GM21529 (cell line): ENCODE measurements around the gene PRL.

Source experiments
- ATAC-seq: cut with Tn5 transposase; IDR thresholded peaks from one replicate; pipeline ENCODE4 v1.9.1; 2021; ENCODE audit not compliant: unreplicated experiment

The PRL gene

DNA sequence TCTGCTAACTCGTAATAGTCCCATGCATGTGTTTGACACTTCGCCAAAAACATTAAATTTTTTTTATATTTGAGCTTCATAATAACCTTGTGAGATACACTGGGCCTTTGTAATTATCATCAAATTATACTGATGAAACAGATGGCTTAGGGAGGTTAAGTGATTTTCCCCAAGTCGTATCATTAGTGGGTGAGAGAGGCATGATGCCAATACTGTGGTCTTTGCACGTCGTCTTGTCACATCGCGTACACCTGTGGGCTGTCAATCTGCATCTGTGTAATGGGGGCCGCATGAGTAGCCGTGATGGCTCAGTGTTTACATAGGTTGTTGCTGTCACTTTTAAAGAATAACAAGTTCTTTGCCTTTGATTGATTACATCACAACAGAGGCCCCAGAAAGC lies 1.7 kb downstream of the PRL start:
- ATAC-seq = no peak

DNA sequence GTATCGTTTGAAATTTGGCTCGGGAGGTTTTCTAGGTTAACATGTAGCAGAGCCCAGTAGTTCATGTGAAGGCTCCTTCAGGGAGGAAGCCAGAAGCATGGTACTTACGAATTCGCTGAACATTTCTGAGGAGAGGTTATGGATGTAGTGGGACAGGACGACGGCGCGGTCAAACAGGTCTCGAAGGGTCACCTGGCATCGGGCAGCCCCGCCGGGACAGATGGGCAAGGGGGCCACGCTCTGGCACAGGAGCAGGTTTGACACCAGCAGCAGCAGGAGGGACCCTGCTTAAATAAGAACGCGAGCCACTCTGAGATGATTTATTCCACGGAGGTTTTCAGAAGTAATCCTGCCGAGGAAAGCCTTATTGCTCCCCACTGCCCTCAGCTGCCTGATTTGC lies 2.5 kb downstream of the PRL start:
- ATAC-seq = no peak

DNA sequence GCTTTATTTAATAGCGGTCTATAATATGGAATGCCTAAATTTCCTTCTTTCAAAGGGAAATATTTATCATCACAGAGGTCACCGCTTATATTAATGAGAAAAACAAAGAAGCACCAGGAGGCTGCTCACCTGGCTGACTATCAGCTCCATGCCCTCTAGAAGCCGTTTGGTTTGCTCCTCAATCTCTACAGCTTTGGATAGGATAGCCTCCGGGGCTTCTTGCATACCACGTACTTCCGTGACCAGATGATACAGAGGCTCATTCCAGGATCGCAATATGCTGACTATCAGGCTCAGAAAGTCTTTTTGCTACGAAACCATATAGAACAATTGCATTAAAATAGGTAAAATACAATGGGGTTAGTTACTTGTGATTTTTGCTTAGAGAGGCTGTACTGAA lies 6.8 kb downstream of the PRL start:
- no peak for ATAC-seq

DNA sequence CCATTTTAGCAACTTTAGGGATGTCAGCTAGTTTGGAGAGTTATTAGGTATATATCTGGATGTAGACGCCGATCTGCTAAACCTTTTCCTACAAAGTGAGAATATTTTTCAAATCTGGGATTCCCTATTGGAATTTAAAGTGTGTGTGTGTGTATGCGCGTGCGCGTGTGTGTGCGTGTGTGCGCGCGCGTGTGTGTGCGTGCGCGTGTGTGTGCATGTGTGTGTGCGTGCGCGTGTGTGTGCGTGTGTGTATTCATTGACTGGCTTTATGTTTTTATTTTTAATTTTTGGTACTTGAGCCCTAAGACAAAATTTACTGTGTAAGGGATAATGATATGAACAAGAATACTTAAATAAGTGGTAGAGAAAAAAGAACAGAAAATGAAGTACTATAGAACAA lies 8.1 kb downstream of the PRL start:
- no peak for ATAC-seq

DNA sequence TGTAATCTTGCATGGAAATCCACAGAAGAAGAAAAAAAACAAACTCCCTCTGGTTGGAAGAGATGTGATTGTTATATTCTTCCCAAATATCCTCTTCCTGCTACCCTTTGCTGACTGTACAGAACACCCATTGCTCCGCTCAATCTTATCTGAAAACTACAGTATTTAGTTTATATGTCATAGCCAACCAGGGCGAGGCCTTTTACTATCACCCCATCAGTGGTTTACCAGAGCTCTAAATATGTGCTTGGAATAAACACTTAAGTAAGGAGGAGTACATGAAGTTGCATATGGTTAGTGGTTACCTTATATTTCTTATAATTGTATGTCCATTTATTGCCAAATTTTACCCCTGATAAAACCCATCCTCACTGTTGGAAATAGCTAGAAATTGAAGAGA lies 12.2 kb downstream of the PRL start:
- no peak for ATAC-seq

DNA sequence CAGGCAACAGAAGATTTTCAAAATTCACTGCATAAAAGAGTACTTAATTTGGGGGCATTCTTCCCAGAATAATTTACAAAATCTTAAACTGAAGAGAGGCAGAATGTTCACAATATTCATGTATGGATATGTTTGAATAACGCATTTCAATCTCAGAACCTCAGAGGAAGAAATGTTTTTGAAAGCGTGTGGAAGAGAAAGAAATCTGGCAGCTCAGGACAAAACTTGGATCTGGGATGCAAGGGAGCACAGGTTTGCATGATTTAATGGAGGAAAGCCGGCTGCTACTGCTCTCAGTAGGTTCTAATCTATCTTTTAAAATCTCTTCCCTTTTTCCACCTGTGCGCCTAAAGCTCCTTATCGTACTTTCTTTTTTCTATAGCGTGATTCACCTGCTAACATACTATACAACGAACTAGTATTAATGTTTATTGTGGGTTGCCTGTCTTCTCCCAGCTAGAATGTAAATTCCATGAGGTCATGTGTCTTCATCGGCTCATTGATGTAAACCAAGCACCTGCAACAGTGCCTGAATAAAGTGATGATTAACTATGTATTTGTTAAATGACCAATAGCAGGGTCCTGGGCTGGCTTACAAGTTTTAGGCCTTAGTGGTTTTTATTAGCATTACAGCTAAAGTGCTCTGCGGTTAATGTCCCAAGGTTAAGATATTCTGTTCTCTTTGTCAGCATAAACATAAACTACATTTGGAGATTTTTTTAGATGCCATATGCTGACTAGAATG lies 15.3 kb downstream of the PRL start:
- no peak for ATAC-seq

DNA sequence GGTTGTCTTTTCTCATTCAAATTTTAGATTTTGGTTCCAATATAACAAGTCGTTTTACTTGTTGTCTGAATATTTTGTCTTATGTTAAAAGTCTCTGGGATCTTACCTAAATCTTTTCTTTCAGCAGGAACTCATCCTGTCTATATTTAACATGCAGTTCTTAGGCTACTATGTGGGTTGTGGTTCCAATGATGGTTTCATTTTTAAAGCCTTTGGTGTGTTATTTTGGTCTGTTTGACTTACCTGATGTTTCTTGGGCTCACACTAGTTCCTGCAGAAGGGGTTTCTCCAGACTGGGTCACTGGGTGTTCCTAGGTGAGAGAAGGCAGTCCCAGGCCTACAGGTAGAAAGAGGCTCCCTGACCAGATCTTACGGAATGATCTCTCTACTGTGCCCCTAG lies 17.4 kb downstream of the PRL start:
- no peak for ATAC-seq

DNA sequence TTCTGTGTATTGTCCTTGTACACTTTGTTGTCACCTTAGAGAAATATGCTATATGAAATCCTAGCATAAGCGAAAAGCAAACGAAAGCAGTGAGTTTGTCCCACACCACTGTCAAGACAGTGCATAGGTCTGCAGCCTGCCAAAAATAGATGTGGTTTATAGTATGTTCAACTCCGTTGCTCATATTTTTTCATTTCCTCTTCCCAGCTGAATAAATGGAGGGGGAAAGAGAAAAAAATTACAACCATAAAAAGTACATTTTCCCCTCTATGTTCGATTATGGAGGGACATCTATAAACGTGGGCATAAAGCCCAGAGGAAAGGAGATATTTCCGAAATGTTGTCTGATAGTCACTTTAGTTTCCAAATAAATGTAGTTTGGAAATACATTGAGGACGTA lies 25.8 kb downstream of the PRL start:
- ATAC-seq = no peak

DNA sequence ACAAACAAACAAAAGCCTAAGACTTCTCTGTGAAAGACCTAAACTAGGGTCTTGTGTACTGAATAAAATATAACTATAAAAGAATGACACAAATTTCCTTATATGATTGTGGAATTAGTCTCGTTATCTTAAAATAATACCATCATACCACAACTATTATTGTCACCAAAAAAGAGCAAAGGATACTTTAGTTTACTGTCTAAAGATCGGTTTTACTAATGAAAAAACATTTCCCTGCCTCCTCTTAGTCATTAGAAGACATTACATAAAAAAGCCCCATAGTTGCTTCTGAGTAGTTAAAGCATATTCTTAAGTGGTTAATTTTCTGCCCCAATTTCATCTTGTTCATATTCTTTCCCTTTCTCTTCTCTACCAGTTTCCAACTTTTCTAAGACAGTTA lies 33.1 kb downstream of the PRL start:
- ATAC-seq = no peak

DNA sequence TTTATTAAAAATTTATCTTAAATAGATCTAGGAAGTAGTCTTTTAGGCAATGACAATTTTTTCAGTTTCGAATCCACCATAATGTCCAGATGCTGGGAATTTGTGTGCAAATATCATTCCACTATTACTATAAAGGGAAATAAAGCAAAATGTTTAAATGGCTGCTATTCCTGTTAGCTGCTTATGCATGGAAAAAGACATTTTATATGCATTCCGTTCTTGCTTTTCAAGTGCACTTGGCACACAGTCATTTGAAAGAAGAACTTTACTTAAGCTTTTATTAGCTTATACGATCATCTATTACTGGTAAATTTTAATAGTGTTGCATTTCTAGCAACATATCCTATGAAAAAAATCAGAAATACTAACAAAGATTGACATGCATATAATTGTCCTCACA lies 42.0 kb downstream of the PRL start:
- ATAC-seq = no peak

DNA sequence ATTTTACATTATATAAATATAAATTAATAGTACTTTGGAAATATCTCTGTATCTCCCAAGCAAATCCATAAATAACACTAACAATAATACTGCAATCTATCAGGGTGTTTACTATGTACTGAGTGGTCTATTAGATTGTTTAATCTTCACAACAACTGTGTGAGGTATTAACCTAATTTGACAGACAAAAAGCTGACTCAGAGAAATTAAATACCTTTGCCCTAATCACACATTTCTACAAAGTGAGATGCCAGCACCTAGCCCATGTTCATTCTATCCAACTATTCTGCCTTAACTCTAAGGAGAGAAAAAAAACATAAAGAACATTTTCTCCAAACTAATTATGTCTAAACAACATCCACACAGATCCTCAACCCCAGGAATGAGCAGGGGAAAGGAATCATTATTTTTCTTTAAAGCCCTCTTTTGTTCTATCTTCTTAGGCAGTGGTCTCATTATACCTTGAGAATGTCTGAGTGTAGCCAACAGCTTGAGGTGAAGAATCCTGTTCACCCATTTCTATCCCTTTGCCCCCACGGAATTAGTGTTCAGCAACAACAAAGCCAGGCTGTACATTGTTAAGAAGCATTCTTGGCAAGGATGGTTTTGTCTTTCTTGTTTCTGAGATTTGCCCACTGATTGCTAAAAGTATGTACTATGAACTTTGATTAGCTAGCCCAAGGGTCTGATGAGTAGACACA lies 42.7 kb downstream of the PRL start:
- no peak for ATAC-seq

DNA sequence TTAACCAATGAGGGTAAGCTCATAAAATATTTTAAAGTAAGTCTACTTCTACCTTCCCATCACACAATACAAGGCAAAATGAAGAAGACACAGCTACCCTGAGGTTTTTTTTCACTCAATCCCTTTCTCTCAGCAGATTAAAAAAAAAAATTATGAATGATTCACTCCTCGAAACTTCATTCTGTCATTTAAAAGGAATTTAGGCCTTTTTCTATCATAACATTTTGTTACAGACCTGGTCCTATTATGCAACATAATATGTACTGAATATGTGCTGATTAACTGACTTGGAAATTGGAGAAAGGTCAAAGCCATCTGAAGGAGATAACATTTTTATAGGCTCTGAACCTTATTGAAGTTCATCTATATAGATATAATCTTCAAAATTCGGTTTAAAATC lies 45.5 kb downstream of the PRL start:
- no peak for ATAC-seq

DNA sequence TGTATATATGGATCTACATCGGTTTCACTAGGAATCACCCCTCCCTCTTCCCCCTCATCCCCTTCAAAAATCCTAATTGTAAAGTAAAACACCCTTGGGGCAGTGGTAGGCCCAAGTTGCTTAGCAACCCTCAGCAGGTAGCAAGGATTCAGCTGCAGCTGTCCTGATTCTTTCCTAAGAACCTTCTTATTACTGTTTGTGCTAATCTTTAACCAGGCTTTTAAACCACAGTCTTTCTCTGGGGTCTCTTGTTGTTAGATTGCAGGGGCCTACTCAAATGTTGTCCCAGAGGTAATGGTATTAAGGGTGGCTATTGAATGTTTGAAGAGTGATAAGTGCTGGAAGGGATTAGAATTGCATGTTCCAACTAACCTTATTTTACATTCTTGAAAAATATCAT lies 46.4 kb downstream of the PRL start:
- ATAC-seq = no peak

DNA sequence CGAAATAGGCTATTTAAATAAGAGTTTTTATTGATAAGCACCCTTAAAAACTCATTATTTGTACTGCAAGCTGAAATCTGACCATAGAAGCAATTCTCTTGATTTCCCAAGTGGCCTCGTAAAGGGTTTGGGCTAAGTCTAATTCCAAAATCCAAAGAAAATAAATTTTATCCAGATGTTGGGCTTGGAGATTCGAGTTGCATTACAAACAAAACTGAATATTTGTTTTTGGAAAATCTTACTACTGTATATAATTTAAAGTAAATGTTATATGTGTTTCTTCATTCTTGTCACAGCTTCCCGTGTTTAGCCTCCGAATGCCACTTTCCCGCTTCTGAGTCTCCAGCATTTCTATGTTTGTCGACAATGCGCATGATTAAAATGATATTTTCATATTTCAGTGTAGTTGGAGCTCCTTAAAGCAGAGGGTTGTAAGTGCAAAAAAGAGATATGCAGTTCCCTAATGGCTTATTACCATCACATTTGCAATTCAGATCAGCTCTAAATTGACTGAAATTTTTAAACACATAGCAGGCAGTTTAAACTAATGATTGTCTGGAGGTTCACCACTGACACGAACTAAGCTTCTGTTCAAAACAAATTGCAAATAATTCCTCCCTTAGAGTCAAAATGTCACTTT lies 47.0 kb downstream of the PRL start:
- ATAC-seq = no peak

DNA sequence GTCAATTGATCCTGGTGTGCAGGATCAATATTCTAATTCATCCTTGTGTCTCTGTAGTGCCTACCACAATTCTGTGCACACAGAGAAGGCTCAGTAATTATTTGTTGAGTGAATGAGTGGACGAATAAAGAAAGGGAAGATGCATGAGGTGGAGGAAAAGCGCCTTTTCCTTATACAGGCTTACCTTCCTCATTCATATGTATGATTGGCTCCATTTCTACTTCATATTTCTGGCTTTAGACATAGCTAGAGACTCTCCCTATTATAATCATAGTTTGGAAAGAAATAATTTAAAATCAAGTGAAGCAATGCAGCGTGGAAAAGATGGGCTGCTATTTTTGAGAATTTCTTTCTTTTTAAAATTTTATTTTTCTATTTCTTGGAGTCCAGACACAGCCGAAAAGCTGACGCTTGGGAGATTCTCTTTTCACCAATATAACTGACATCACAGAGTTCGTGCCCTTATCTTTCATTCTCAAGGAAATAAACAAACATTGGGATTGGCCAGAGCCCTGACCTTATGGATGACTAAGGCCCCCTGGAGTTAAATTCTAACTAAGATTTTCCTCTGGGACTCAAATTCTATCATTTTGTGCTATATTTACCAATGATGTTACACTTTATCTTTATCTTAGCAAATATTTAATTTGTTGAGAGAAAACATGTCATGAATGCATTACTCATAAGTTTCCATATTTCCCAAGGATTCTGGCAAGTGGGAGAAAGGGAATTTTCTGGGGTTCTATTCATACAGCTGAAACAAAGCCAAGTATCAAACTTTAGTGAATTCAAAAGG lies 48.1 kb downstream of the PRL start:
- no peak for ATAC-seq

DNA sequence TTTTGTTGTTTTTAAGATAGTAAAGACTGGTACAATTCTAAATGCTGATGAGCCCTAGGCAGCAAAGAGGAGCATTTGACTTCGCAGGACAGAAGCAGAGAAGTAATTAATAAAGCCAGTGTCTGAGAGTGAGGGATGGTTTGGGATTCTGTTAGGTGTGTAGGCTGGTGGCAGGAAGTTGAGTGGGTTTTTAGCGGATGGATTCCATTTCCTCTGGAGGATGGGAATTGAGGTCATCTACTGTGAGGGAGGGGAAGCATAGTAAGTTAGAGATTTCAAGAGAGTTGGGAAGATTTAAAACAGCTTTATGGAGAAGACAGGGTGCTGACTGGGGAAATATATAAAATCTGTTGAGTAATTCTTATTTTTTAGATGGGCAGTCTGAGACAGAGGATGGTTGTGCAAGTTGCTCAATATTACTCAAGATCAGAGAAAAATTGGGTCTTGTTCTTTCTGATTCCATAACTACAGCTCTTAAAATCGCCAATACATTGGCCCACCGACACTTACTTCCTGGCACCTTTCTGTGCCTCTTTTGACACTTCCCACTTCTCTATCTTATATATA lies 48.8 kb downstream of the PRL start:
- ATAC-seq = no peak

DNA sequence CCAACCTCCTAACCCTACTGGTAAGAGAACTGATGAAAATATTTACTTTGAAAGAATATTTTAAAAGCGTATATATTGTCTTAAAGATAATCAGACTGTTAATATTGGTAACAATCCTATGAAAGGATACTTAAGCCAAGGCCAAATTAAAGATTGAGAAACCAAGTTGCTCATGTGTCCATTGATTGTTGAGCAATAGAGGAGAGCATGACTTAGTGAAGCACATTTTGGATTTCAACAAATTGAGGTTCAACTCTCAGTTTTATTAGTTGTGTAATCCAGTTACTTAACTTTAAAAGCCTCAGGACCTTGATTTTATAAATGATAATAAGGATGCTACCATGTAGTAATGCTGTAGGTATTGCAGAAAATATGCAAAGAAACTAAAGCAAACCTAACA lies 56.8 kb downstream of the PRL start:
- no peak for ATAC-seq

DNA sequence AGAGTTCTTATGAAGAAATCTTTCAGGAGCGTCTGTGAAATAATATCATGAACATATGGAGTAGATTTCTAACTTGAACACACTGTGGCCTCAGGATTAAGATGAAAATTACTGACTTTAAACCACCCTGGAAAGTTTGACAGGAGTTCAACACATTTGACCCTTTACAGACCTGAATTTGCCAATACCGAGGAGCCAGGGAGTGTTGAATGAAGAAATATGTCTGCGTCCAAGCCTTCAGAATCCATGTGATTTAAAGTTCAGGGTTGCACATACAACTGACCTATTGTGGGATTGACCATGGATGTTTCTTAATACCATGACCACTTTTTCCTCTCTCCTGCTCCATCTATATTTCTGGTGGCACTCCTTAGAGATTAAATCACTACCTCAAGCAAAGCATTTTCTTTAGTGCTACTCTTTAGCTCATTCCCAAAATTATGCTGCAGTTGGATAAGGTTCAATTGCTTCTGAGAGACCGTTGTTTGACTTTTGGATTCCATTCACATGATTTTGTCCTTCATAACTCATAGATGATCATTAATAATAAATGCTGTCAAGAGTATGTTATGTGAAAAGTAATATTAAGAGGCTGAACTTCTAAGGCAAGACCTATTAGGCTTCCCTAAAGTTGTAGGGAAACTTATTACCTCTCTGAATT lies 57.4 kb downstream of the PRL start:
- ATAC-seq = no peak

DNA sequence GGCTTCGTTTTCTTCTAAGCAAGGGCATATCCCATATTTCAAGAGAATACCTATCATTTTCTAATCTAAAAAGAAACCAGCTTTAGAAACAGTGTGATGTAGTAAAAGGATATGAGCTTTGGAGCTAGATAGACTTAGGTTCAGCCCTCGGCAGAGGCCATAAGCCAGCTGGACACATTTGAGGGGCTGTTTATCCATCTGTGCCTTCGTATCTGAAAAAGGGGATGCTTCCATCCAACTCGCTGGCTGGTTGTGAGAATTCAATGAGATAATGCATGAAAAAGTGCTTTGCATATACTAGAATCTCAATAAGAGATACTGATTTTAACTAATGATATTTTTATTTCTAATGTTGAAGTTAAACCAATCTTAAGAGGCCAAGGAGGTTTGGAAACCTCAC lies 58.0 kb downstream of the PRL start:
- no peak for ATAC-seq

DNA sequence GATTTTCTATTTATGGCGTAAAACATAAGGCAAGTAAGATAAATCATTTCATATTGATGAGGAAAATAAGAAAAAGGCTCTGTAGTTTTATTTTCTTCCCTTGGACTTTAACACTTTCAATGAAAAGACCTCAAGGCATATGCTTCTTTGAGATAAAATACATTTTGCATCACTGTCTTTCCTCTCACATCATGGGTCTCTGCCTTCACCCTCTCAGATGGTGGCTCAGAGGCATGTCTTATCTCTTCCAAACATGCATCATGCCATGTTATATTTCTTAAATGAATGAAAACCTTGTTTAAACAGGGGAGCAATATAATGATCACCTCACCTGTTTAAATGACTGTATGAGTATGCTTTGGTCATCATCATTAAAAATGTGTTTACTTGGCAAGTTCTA lies 59.3 kb downstream of the PRL start:
- ATAC-seq = no peak
